Measurements from ENCODE around the gene TBC1D16. TPM values are rescaled to one million over a fixed set of nuclear protein-coding genes. Genes with fewer than 3 reads are reported as not detected.

Gene TBC1D16
- total and polyA plus RNA-seq, 2 experiments from 2014 or later, result 13.0 to 30.3 TPM

- H3K27ac ChIP-seq, result no peak overlapping the region
- no peak for DNase-seq (ENCODE audit: low read depth in 1 of 2, low spot score in 1 of 2)
- H3K4me3 ChIP-seq, result no peak overlapping the region
- no peak for TF ChIP-seq CTCF (IDR thresholded peaks at IDR 0.05; ENCODE audit: low read depth, low read length)
- H3K36me3 ChIP-seq, result no peaks in the 10 kb centered on the region
- peaks cover 4% of the 10 kb centered on the region for H3K4me1 ChIP-seq (ENCODE audit: low read depth)
- no peaks in the 10 kb centered on the region for H3K27me3 ChIP-seq
- H3K9me3 ChIP-seq (ENCODE audit: low read depth), result no peaks in the 10 kb centered on the region
Measured at GRCh38 chr17:80021600-80021999, 14.1 kb downstream of the TBC1D16 start.

- Histone ChIP-seq H3K27me3 (no peaks in the 10 kb centered on the region), H3K27ac (peak overlapping the region; percentile 51), H3K9me3 (ENCODE audit: low read depth) (no peaks in the 10 kb centered on the region), H3K4me1 (ENCODE audit: low read depth) (no peaks in the 10 kb centered on the region), H3K36me3 (no peaks in the 10 kb centered on the region), H3K4me3 (no peak overlapping the region)
- DNase-seq (ENCODE audit: low read depth in 1 of 2, low spot score in 1 of 2), result no peak
- no peak for TF ChIP-seq CTCF (IDR thresholded peaks at IDR 0.05; ENCODE audit: low read depth, low read length)
Measured at GRCh38 chr17:80018917-80019651, 16.6 kb downstream of the TBC1D16 start.

- H3K36me3 ChIP-seq, result peaks cover 5% of the 10 kb centered on the region
- no peaks in the 10 kb centered on the region for H3K27me3 ChIP-seq
- no peak overlapping the region for H3K4me3 ChIP-seq
- no peaks in the 10 kb centered on the region for H3K9me3 ChIP-seq (ENCODE audit: low read depth)
- TF ChIP-seq CTCF (IDR thresholded peaks at IDR 0.05; ENCODE audit: low read depth, low read length), result no peak
- DNase-seq (ENCODE audit: low read depth in 1 of 2, low spot score in 1 of 2), result no peak
- H3K27ac ChIP-seq, result no peak overlapping the region
- H3K4me1 ChIP-seq (ENCODE audit: low read depth), result no peaks in the 10 kb centered on the region
Measured at GRCh38 chr17:80017226-80018010, 18.3 kb downstream of the TBC1D16 start.

- TF ChIP-seq CTCF (IDR thresholded peaks at IDR 0.05; ENCODE audit: low read depth, low read length), result no peak
- no peak for DNase-seq (ENCODE audit: low read depth in 1 of 2, low spot score in 1 of 2)
- peaks cover 5% of the 10 kb centered on the region for H3K36me3 ChIP-seq
- H3K4me3 ChIP-seq, result no peak overlapping the region
- no peaks in the 10 kb centered on the region for H3K4me1 ChIP-seq (ENCODE audit: low read depth)
- H3K27me3 ChIP-seq, result no peaks in the 10 kb centered on the region
- H3K9me3 ChIP-seq (ENCODE audit: low read depth), result no peaks in the 10 kb centered on the region
- H3K27ac ChIP-seq, result no peak overlapping the region
Measured at GRCh38 chr17:80012765-80013741, 22.6 kb downstream of the TBC1D16 start.

GRCh38 chr17:80011989-80012555, 23.6 kb downstream of the TBC1D16 start:
- Histone ChIP-seq H3K27ac (no peak overlapping the region), H3K4me3 (no peak overlapping the region), H3K27me3 (no peaks in the 10 kb centered on the region), H3K36me3 (peaks cover 5% of the 10 kb centered on the region), H3K9me3 (ENCODE audit: low read depth) (no peaks in the 10 kb centered on the region), H3K4me1 (ENCODE audit: low read depth) (no peaks in the 10 kb centered on the region)
- DNase-seq (ENCODE audit: low read depth in 1 of 2, low spot score in 1 of 2), result no peak
- TF ChIP-seq CTCF (IDR thresholded peaks at IDR 0.05; ENCODE audit: low read depth, low read length), result no peak

Data from cardiac muscle cell (in vitro differentiated cells and primary cell).